Effector CD4-positive, alpha-beta T cell (primary cell): ENCODE data around the gene PPIF.
A peak's percentile ranks its signal among the peaks of the same experiment; 100 is the strongest.
"Not testable (repeated sequence)": the region's sequence is repeated elsewhere in the genome, so short reads cannot be mapped to it uniquely, and the experiment has no call there.

Experiments
- DNase-seq: peaks from one replicate; pipeline ENCODE4 v3.0.0-alpha.2; 2020

PPIF gene

DNA sequence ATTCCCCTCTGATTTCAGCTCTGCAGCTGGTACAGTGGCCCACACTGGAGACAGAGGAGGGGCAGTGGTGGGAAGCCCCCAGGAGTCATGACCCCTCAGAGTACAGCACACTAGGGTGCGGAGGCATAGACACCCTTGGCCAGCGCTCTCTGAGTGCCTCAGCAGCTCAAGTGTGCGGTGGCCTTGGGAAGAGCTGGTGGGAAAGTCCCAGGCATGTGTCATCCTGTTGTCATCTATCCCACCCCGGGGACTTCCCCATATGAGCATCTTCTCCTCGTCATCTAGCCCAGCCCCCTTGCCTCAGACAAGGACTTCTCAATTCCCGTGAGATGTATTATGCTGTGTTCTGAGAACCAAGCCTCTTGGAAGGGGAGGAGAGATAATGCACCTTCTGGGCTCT lies 15.6 kb upstream of the PPIF start:
- peak; percentile 53 for DNase-seq

DNA sequence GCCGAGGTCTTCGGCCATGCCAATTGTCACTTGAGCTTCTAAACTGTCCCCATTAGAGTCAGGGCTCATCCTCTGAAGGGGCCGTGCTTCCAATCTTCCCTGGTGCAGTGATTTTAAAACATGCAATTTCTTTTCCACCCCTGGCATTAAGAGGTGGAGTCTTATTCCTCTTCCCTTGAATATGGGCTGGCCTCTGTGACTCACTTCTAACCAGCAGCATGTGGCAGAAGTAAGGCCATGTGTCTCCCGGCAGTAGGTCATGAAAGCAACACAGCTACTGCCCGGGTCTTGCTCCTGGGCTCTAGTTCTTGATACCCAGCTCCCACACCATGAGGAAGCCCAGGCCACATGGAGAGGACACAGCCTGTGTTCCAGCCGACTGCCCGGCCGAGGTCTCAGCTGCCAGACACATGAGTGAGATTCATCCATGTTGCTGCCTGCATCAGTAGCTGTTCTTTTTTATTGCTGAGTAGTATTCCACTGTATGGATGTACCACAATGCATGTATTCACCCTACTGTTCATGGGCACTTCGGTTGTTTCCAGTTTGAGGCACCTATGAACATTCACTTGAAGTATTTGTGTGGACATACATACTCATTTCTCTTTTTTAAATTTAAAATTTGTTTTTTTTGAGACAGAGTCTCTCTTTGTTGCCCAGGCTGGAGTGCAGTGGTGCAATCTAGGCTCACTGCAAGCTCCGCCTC lies 14.5 kb upstream of the PPIF start:
- not testable (repeated sequence) for DNase-seq

DNA sequence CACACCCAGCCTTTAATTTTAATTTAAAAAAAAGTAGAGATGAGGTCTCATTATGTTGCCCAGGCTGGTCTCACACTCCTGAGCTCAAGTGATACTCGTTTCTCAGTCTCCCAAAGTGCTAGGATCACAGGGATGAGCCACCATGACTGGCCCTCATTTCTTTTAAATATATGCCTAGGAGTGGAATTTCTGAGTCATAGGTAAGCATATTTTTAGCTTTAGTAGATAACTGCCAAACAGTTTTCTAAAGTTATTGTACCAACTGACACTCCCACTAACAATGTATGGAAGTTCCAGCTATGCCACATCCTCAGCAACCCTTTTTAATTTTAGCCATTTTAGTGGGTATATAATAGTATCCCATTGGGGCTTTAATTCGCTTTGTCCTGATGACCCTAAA lies 13.8 kb upstream of the PPIF start:
- no peak for DNase-seq

DNA sequence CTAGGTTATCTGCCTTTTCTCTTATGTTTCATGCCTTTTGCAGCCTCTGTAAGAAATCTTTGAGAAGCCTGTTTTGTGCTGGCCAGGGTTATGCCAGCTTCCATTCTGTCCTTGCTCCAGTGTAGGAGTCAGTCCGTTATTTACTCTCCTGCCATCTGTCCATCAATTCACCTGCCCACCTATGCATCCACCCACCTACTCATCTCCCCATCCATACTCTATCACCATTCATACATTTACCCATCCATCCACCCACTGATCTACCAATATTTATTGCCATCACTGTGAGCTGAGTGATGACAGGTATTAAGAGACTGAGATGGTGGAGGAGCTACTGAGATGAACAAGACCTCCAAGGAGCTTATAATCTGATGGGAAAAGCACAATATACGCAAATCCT lies 12.7 kb upstream of the PPIF start:
- DNase-seq, result no peak

DNA sequence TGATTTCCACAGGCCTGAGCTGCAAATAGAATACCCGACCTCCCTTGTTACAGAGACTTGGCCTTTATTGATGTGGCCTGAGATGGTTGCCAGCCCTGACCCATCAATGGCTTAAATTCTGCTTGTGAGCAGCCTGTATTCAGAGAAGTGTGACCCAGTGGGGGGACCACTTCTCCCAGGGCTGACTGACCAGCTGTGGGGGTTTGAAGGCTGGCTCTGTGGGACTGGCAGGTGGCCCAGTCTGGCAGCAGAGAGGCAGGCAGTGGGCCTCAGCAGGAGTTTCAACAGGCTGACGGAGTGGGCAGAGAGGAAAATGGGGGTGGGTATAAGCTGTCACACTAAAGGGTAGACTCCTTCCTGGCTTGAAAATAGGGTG lies 12.2 kb upstream of the PPIF start:
- no peak for DNase-seq

DNA sequence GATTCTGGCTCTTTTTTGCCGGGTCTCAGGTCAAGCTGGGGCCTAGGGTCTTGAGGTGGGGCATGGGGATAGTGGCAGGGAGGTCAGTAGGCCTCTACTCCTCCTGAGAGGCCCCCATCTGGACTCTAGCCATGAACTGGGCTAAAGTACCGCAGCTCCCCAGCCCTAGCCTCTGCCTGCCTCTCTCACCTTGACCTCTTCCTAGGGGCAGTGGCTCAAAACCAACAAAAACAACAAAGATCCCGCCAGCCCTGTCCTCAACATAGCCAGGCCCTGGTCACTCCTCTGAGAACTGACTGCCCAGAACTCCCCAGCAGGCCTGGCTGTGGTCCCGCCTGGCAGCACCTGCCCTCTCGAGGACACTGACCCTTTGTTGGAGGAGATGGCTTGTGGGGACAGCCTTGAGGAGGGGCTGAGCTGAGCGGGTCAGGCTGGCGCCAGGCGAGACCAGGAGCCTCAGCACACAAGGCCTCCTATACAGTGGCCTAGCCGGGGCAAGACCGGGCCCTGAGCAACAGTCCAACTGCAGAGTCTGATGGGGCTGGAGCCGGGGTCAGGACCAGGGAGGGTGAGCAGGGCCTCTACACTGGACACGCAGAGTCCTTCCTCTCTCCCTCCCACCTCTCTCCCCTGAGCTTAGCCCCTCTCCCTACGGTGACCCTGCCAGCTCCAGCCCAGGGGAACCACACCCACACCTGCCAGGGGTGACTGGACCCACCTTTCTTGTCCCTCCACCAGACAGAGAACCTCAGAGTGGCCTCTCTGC lies 11.6 kb upstream of the PPIF start:
- no peak for DNase-seq

DNA sequence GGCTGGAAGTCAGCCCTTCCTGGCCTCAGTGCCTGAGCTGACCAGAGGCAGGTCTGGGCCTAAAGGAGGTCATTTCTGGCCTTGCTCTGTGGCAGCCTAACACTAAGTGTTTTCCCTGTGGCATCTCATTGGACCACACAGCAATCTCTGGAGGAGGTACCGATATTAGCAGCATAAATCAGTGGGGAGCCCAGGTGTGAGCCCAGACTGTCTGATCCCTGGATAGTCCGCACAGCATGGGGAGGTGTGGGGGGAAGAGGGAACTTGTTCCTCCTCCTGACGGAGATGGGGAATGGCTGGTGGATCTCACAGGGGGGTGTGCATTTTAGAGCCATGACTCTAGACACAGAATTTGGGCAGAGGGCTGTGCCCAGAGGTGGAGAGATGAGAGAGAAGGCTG lies 11.0 kb upstream of the PPIF start:
- no peak for DNase-seq

DNA sequence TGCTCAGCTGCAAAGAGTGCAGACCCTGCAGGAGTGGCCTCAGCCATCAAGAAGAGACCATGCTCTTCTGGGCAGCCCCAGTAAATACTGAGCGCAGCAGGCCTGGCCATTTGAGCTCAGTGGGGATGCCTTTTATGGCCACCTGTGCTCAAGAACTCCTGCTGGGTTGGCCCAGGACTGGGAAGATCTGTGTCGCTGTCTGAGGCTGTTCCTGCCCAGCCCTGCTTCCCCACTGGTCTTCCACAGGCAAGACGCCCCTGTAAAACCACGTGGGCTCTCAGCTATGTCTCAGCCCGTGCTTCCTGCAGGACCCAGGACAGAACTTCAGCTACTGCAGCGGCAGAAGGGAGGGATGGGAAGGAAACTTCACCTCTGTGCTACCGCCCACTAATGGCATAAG lies 10.5 kb upstream of the PPIF start:
- no peak for DNase-seq

DNA sequence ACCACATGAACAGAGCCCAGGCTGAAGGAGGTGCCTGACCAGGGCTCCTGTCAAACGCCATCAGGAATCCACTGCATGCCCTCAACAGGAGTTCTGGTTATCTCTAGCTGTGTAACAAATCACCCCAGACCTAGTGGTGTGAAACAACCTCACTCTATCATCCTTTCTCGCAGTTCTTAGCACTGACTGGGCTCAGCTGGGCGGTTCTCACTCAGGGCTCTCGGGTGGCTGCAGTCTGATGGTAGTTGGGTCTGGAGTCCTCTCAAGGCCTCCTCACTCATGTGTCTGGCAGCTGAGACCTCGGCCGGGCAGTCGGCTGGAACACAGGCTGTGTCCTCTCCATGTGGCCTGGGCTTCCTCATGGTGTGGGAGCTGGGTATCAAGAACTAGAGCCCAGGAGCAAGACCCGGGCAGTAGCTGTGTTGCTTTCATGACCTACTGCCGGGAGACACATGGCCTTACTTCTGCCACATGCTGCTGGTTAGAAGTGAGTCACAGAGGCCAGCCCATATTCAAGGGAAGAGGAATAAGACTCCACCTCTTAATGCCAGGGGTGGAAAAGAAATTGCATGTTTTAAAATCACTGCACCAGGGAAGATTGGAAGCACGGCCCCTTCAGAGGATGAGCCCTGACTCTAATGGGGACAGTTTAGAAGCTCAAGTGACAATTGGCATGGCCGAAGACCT lies 9.3 kb upstream of the PPIF start:
- not testable (repeated sequence) for DNase-seq

DNA sequence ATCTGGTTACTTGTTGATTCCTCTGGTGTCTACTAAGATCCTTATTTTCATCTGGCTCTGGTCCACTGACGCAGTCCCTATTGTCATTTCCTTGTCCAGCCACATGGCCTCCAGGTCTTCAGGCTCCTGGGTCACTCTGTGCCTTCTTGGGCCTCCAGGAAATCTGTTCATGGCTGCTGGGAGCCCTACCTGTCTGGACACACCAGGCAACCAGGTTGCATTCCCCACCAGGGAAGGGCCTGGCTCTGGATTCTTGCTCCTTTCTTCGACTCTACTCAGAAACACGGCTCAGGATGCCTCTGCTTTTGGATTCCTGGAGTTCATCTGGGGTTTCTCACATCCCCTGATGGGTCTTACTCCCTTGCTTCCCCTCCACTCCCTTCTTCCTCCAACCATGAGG lies 8.0 kb upstream of the PPIF start:
- DNase-seq, result no peak

DNA sequence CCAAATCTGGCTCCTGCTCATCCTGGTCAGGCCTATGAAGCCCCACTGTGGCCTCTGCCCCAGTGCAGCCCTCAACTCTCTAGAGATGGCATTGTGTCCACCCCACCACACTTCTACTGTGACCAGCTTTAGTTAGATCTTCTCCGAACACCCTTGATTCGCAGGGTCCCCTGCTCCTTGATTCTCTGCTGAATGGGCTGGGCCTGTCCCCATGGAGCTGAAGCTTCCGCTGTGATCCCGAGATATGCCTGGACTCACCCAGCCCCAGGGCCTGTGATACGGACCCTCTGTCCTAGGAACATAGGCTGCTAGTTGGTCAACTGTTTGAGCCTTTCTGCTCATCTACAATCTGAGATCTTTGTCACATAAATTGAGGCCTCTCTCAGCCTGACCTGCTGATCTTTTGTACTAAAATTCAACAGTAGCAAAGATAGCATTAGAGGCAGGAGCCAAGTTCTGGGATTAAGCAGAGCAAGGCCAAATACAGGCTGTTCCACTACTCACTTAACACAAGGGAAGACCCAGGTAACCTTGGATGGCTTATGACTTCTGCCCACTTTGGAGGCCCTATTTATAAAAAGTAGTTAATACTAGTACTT lies 6.5 kb upstream of the PPIF start:
- DNase-seq, result no peak

DNA sequence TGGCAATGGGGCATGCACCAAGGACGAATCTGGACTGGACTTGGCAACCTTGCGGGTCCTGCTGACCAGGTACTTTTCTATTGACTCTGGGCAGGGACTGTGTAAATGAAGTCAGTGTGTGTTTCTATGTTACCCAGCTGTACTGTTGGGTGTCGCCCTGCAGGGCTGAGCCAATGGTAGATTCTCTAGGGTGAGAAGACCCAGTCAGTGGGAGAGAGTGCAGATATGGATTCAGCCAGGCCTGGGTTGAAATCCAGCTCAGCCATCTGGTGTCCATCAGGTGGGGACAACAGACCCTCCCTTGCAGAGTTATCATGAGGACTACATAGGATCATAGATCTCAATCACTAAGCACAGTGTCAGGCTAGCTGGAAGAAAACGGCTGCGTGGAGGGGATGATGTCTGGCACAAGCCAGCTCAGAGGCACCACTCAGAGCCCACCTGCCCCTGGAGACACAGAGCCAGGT lies 4.9 kb upstream of the PPIF start:
- DNase-seq, result no peak

DNA sequence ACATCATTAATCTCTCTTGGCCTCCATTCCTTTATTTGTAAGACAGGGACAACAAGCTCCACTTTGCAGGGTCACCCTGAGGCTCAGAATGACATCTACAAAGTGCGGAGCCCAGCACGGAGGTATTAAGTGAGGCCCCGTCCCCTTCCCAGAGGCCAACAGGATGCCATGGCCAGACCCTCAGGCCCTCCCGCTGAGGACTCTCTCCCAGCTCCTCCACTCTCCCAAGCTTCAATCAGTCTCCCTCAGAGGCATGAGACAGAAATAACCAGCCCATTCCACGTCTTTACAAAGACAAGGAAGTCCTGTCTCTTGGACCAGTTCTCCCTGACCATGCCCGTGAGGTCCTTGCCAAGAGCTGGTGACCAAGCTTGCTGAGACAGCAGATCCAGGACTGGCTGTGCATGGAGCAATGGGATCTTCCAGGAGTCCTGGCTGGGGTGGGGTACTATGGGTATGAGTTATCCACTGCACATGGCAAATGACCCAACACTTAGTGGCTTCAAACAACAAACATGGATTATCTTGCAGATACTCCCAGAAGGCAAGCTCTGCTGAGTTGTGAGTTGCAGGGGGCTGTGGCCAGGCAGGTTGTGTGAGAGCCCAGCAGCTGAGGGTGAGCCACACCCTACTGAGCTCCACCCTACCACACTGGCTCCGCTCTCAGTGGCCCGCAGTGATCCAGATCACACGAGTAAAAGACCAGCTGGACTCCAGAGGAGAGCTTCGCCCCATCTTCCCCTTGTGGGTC lies 4.3 kb upstream of the PPIF start:
- no peak for DNase-seq

DNA sequence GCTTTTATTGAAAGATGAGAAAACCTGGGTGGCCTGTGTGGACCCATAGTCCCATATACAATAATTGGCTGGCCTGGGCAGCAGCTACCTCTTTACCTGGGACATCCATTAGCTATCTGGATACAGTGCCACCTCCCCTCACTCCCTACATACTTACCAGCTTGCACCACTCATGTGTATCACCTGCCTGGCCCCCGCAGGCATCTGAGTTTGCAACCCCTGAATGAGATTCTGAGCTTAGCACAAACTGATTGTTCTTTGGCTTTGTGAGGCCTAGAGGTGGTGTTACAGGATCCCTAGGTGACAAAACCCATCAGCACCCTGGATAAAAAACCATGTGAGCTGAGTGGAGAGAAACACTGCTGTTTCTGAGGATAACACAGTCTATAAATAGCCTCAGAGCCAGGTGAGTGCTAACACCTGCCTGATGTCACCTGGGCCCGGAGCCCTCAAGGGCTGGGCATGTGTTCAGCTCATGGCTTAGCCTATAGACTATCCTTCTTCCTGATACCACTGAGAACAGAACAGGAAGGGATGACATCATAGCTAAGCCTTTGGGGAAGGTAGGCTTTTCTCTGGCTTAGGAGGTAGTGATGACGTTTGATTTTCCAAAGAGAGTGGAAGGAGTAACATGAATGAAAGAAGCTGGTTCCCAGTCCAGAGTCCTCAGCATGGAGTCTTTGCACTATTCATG lies 2.6 kb upstream of the PPIF start:
- no peak for DNase-seq

DNA sequence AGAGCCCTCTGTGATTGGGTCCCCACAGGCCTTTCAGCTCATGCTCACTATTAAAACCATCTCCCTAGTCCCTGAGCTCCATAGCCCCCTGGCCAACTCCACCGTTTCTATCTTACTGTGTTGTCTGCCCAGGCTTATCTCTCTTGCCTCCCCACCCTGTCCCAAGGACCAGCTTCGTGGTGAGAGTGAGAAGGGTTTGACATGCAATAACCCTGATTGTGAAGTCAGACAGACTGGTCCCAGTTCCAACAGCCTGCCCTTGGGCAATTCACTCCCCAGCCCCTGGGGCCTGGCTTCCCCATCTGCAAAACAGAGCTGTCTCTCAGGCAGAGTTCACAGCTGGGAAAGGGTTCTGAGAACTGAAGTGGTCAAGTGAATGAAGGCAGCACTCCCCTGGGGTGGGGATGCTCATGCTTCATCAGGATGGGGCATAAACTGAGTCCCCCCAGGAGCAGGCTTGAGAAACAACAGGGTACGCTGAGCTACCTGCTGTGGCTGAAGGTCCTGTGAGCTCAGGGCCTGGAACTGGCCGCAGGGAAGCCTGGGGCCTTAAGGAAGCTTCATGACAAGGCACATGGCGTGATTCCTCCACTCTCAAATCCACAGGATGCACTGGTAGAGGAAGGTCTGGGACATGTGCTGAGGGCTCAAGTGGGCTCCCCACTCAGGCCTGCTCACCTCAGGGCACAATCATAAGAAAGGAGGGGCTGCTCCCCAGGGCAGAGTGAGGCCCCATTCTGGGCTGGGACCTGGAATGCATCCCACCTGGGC lies 1.8 kb upstream of the PPIF start:
- no peak for DNase-seq

DNA sequence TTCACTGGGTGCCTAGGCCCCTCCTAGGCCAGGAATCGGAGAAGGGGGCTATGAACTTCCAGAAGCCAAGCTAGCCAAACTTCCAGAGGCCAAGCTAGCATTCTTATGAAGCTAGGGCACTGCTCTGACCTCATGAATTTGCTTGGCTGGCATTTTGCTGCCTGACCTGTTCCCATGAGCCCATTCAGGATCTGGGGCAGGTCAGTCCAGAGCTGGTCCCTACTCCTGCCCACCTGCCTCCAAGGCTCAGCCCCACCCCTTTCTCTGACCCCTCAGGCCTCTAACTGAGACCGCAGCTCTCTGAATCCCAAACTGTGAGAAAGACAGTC lies 1.3 kb upstream of the PPIF start:
- no peak for DNase-seq

DNA sequence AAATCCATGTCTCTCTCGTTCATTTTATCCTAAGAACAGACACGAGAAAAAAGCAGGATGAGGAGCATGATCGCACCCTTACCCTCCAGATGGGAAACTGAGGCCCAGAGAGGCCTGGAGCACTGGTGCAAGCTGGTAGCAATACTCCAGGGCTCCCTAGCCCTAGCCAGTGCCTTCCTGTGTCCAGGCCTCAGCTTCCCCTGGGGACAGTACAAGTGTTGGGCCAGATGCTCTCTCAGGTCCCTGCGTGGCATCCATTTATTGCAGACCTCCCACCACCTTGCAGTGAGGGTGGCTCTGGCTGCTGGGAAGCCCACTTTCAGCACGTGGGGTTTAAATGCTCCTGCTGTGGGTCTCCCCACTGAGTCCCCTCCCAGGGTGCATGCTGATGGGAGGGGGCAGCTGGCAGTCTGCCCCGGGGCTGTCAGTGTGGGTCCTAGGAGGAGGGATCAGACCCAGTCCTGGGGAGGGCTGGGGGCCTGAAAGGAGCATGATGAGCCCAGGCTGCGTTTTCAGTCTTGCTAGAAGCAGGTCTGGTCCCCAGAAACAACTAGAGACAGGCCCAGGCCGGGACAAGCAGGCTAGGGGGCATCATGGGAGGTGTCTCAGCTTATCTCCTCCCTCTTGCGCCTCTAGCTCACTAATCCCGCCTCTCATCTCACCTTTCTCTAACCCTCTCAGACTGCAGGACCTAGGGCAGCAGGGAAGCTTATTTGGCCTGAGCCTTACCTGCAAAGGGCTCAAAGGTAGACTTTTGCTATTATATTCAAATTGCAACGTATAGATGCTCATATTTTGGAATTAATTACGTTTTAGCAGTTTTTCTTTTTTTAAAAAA lies 662 bp upstream of the PPIF start:
- no peak for DNase-seq

DNA sequence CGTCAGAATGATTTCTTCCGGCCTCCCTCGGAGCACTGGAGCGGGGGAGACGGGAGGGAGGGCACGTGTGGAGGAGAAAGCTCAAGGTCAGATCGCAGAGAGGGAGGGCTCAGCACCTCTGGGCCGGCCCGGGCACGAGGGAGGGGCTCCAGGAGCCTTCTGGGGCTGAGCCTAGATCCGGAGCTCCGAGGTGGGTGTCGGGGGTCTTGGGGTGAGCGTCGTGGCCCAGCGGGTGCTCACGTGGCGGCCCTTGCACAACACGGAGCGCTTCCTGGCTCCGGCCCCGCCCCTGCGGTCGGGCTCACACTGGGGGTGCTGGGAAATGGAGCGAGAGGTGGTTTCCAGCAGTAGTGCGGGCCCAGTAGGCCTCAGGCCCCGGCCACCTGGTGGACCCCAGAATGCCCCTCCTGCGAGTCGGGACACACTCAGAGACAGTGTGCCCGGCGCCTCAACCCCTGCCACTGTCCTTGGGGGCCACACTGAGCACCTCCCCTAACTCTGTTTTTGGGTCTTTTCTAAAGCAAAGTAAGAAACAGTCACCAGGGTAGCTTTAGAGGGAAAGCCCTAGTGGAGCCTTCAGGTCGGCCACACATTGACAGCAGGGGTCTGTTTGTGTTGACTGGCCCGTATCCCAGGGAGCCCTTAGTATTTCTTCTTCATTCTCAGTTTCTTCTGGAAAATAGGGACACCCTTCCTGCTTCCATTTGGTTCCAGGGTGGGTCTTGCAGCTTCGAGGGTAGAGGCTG lies 798 bp downstream of the PPIF start:
- DNase-seq, result peak; percentile 51

DNA sequence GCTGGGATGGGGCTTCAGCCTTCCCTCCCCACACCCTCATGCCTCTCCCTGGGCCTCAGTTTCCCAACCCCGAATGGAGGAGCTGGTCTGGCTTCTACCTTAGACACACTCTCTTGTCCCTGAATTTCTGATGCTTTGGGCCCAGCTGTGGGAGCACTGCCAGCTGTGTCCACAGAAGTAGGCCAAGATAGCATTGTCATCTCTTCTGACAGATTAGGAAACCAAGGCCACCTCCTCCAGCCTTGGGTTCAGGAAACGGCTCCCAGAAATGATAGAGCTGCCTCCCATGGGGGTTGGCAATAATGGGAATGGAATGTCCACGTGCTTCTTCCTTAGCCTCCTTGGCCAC lies 1.3 kb downstream of the PPIF start:
- DNase-seq, result no peak

DNA sequence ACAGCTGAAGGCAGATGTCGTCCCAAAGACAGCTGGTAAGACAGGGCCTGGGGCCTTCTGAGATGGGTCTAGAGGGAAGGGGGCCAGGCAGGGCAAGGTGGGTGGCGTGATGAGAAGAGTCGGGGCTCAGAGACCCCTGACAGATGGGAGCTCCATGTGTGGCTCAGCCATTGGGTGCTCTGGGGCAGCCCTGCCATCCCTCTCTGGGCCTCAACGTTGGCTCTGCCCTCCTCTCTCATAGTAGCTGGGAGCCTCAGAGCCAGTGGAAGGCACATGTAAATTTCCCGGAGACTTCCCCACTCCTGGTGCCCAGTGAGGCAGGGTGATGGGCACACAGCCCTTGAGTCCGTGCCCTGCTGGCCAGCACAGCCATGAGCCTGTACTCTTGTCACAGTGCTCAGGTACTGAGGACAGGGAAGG lies 1.8 kb downstream of the PPIF start:
- no peak for DNase-seq
